H1 (cell line): ENCODE measurements around the gene TEAD4. TPM values are rescaled to one million over a fixed set of nuclear protein-coding genes. Genes with fewer than 3 reads are reported as not detected.

Experiments used
- CTCF ChIA-PET: fragments of 300-600 bp; sonication (Branson Sonifier 250); formaldehyde crosslinking; loops from one replicate; lab custom pipeline; 2021; ENCODE audit not compliant: partially characterized antibody; lab: Charles Lee
- POLR2A ChIA-PET: fragments of 300-600 bp; sonication (Branson Sonifier 250); formaldehyde crosslinking; loops from one replicate; lab custom pipeline; 2021; ENCODE audit warnings: inconsistent platforms; ENCODE audit not compliant: partially characterized antibody; lab: Charles Lee
- DNase-seq, 2 experiments: peaks; one replicate each; pipeline versions ENCODE4 v3.0.0 to v3.0.0-alpha.2; 2010 to 2022; ENCODE audit warnings: low spot score in 2 of 2, low read depth in 1 of 2, mixed read lengths in 1 of 2
- FAIRE-seq: peaks from 2 replicates; lab custom pipeline; 2011; peaks lifted over from hg19 to GRCh38; lab: Jason Lieb, UNC
- H2AFZ ChIP-seq: 2 replicates; pipeline ENCODE4 v1.8.1; 2012; ENCODE audit warnings: low read length, inconsistent platforms
- H2AK5ac ChIP-seq: 2 replicates; pipeline ENCODE4 v1.6.1; 2013; ENCODE audit warnings: low read depth, low read length
- H2BK120ac ChIP-seq: replicated peaks from 2 replicates; pipeline ENCODE3; 2013; ENCODE audit warnings: low read depth, low read length, inconsistent platforms
- H2BK12ac ChIP-seq: 2 replicates; pipeline ENCODE4 v1.6.1; 2013; ENCODE audit warnings: low read depth, low read length
- H2BK15ac ChIP-seq: 2 replicates; pipeline ENCODE4 v1.6.1; 2013; ENCODE audit warnings: low read length
- H2BK20ac ChIP-seq: 2 replicates; pipeline ENCODE4 v1.6.1; 2013; ENCODE audit warnings: low read length
- H2BK5ac ChIP-seq: 2 replicates; pipeline ENCODE4 v1.6.1; 2013; ENCODE audit warnings: low read depth, low read length
- H3K14ac ChIP-seq: 2 replicates; pipeline ENCODE4 v1.6.1; 2013; ENCODE audit warnings: inconsistent platforms; ENCODE audit not compliant: insufficient read length
- H3K18ac ChIP-seq: 2 replicates; pipeline ENCODE4 v1.6.1; 2013; ENCODE audit warnings: low read length; ENCODE audit errors: extremely low read depth
- H3K23ac ChIP-seq: 2 replicates; pipeline ENCODE4 v1.6.1; 2013; ENCODE audit warnings: inconsistent platforms; ENCODE audit not compliant: insufficient read length
- H3K23me2 ChIP-seq: 2 replicates; pipeline ENCODE4 v1.6.1; 2013; ENCODE audit warnings: low read depth, low read length
- H3K27ac ChIP-seq: 2 replicates; pipeline ENCODE4 v1.6.1; 2011; ENCODE audit warnings: low read depth, low read length, inconsistent platforms
- H3K27me3 ChIP-seq, 4 experiments: replicated peaks in 1 of 4; 1 replicate in 1 of 4; 2 replicates in 3 of 4; pipeline versions ENCODE4 v1.6.1 to v1.8.1; 2011 to 2013; ENCODE audit warnings: low read length in 3 of 4, mild to moderate bottlenecking in 3 of 4, inconsistent platforms in 2 of 4, mixed read lengths in 2 of 4, moderate library complexity in 1 of 4; ENCODE audit not compliant: control insufficient read depth in 3 of 4, insufficient read depth in 3 of 4; ENCODE audit errors: extremely low read depth in 1 of 4
- H3K36me3 ChIP-seq, 4 experiments: 2 replicates each; pipeline versions ENCODE4 v1.6.1 to v1.8.1; 2011 to 2013; ENCODE audit warnings: mild to moderate bottlenecking in 4 of 4, low read length in 3 of 4, moderate library complexity in 2 of 4, control low read depth in 1 of 4, inconsistent platforms in 1 of 4; ENCODE audit not compliant: insufficient read depth in 4 of 4, control insufficient read depth in 2 of 4
- H3K4ac ChIP-seq: replicated peaks from 2 replicates; pipeline ENCODE3; 2013; ENCODE audit warnings: low read length, low read depth, mixed read lengths, inconsistent platforms; ENCODE audit not compliant: insufficient read length
- H3K4me1 ChIP-seq, 4 experiments: replicated peaks in 1 of 4; 1 replicate in 1 of 4; 2 replicates in 3 of 4; pipeline versions ENCODE4 v1.6.1 to v1.8.1; 2011 to 2013; ENCODE audit warnings: low read length in 3 of 4, inconsistent platforms in 2 of 4, mixed read lengths in 1 of 4; ENCODE audit not compliant: insufficient read depth in 4 of 4, control insufficient read depth in 3 of 4
- H3K4me2 ChIP-seq, 2 experiments: 2 replicates each; pipeline versions ENCODE4 v1.6.1 to v1.8.1; 2011 to 2013; ENCODE audit warnings: low read depth in 2 of 2, low read length in 2 of 2, control low read depth in 1 of 2, inconsistent platforms in 1 of 2, mild to moderate bottlenecking in 1 of 2; ENCODE audit not compliant: insufficient read depth in 1 of 2
- H3K4me3 ChIP-seq, 4 experiments: fragments of 200-600, 300-600 bp in 1 of 4; sonication (generic), shearing (Covaris generic), sonication (Bioruptor Twin) in 1 of 4; 2 replicates each; pipeline versions ENCODE4 v1.5.1 to v1.8.1; 2011 to 2016; ENCODE audit warnings: low read length in 4 of 4, low read depth in 3 of 4, control low read depth in 2 of 4, inconsistent platforms in 2 of 4, mild to moderate bottlenecking in 2 of 4, mixed read lengths in 1 of 4, moderate library complexity in 1 of 4; ENCODE audit not compliant: insufficient read depth in 2 of 4; ENCODE audit errors: extremely low read depth in 1 of 4
- H3K56ac ChIP-seq: replicated peaks from 2 replicates; pipeline ENCODE3; 2013; ENCODE audit warnings: low read depth, mild to moderate bottlenecking, mixed read lengths, low read length, inconsistent platforms; ENCODE audit not compliant: insufficient read length
- H3K79me1 ChIP-seq: 2 replicates; pipeline ENCODE4 v1.6.1; 2013; ENCODE audit warnings: low read depth, low read length, control low read depth
- H3K79me2 ChIP-seq, 2 experiments: 2 replicates each; pipeline versions ENCODE4 v1.6.1 to v1.8.1; 2012 to 2013; ENCODE audit warnings: low read length in 2 of 2, mild to moderate bottlenecking in 2 of 2, inconsistent platforms in 1 of 2; ENCODE audit not compliant: insufficient read depth in 2 of 2, control insufficient read depth in 1 of 2
- H3K9ac ChIP-seq, 4 experiments: replicated peaks in 1 of 4; 1 replicate in 1 of 4; 2 replicates in 3 of 4; pipeline versions ENCODE4 v1.6.1 to v1.8.1; 2011 to 2013; ENCODE audit warnings: low read depth in 3 of 4, low read length in 3 of 4, control low read depth in 2 of 4, mild to moderate bottlenecking in 2 of 4, moderate library complexity in 2 of 4, inconsistent platforms in 1 of 4; ENCODE audit errors: extremely low read depth in 1 of 4
- H3K9me3 ChIP-seq, 2 experiments: 2 replicates each; pipeline versions ENCODE4 v1.6.1 to v1.8.1; 2012 to 2013; ENCODE audit warnings: mild to moderate bottlenecking in 2 of 2, moderate library complexity in 2 of 2, control low read depth in 1 of 2, inconsistent platforms in 1 of 2, low read depth in 1 of 2, low read length in 1 of 2, mixed read lengths in 1 of 2; ENCODE audit not compliant: insufficient read depth in 2 of 2
- H4K20me1 ChIP-seq, 2 experiments: replicated peaks in 1 of 2; 2 replicates each; pipeline versions ENCODE3 to v1.8.1; 2011 to 2013; ENCODE audit warnings: inconsistent platforms in 2 of 2, low read length in 2 of 2, mild to moderate bottlenecking in 1 of 2; ENCODE audit not compliant: insufficient read depth in 2 of 2, control insufficient read depth in 1 of 2
- H4K5ac ChIP-seq: 2 replicates; pipeline ENCODE4 v1.6.1; 2013; ENCODE audit warnings: low read length, low read depth, mixed read lengths, inconsistent platforms; ENCODE audit not compliant: insufficient read length
- H4K8ac ChIP-seq: 2 replicates; pipeline ENCODE4 v1.8.0; 2013; ENCODE audit warnings: mild to moderate bottlenecking, moderate library complexity, low read length, inconsistent platforms; ENCODE audit not compliant: insufficient read depth; ENCODE audit errors: extremely low read depth
- H4K91ac ChIP-seq: replicated peaks from 2 replicates; pipeline ENCODE3; 2013; ENCODE audit warnings: low read length, mixed read lengths, inconsistent platforms; ENCODE audit not compliant: insufficient read length
- BACH1 ChIP-seq: IDR thresholded peaks from 2 replicates; pipeline ENCODE4 v1.6.1; 2012; ENCODE audit warnings: low read length, improper control_type of control experiment
- JUN ChIP-seq: IDR thresholded peaks from 2 replicates; pipeline ENCODE4 v1.6.1; 2011; ENCODE audit warnings: low read depth, mild to moderate bottlenecking, improper control_type of control experiment, low read length
- SAP30 ChIP-seq: fragments of 300-600 bp; sonication (generic); IDR thresholded peaks from 2 replicates; pipeline ENCODE4 v1.7.1; 2012; ENCODE audit warnings: low read length, moderate library complexity, mild to moderate bottlenecking, inconsistent platforms; ENCODE audit not compliant: insufficient read depth, insufficient replicate concordance
- SP4 ChIP-seq: IDR thresholded peaks from 2 replicates; pipeline ENCODE4 v1.6.1; 2012; ENCODE audit warnings: low read length, inconsistent platforms
- WGBS, 2 experiments: shearing (Covaris generic) in 1 of 2; methylation state at CpG; one replicate each; pipeline versions ENCODE4 v1.1.6 to v1.1.7; 2013 to 2015; ENCODE audit warnings: low lambda C conversion rate in 2 of 2, mixed read lengths in 2 of 2, inconsistent platforms in 1 of 2, low coverage in 1 of 2, missing lambda C conversion rate in 1 of 2; ENCODE audit not compliant: insufficient replicate concordance in 2 of 2, insufficient coverage in 1 of 2, insufficient read length in 1 of 2; ENCODE audit errors: extremely low coverage in 1 of 2, missing lambda C conversion rate in 1 of 2; 5-methylcytosine and 5-hydroxymethylcytosine counted together
- polyA plus RNA-seq, 7 experiments: library from polyadenylated mRNA; depleted of rRNA in 3 of 7; stranded (reverse) in 5 of 7; unstranded in 2 of 7; fragments of >200 nt in 5 of 7; fragments of 200-250 nt in 2 of 7; gene quantifications; 1 replicate in 5 of 7; 2 replicates in 1 of 7; 4 replicates in 1 of 7; pipeline versions ENCODE4 v1.2.1 to v1.2.3, GENCODE V29; 2011 to 2013; ENCODE audit warnings: missing spikeins in 2 of 7, mixed read lengths in 2 of 7
- total RNA-seq: library from RNA; stranded (reverse); fragmentation: NEBNext Ultra II Directional; extraction: Animal tissue kit (Norgen Biotek cat#: 25700); gene quantifications from 2 replicates; pipeline ENCODE4 v1.2.1, GENCODE V29; 2021

TEAD4 gene
- total and polyA plus RNA-seq, 2 of the 8 experiments (the other 6 are each of a cell fraction or from before 2014, with no cell fraction given) = 56.7 to 116 TPM

- H3K79me1 ChIP-seq = 0 out of 2 replicates have a peak, but pooled peaks cover 3% of the 10 kb centered on the region
- no peak overlapping the region for H2BK5ac ChIP-seq
- no peak for DNase-seq
- H3K23ac ChIP-seq = no peak overlapping the region
- peaks cover 8 to 28% (median 18%) of the 10 kb centered on the region in 4 experiments for H3K4me1 ChIP-seq
- H3K23me2 ChIP-seq = peaks cover under 1% of the 10 kb centered on the region; the same call in 1 of the 2 replicates
- no peak overlapping the region for H3K4me2 ChIP-seq
- H3K79me2 ChIP-seq = no peaks in the 10 kb centered on the region
- H3K56ac ChIP-seq = no peak overlapping the region
- no peak overlapping the region for H4K8ac ChIP-seq
- no peaks in the 10 kb centered on the region for H3K9me3 ChIP-seq
- no peak for TF ChIP-seq BACH1
- TF ChIP-seq SAP30 = no peak
- TF ChIP-seq JUN = no peak
- no peak for TF ChIP-seq SP4
- CTCF ChIA-PET = interaction anchor here (1.0 to 1.6 kb wide), 3 partner anchors 9 to 51 kb away, joined by 3 to 6 read pairs (median 3); no protein-coding TSS in a partner anchor
- peaks cover 0 to 13% (median 4%) of the 10 kb centered on the region in 4 experiments; a peak in 3 of 7 replicates for H3K27me3 ChIP-seq
- no peak for FAIRE-seq
- H4K20me1 ChIP-seq = no peaks in the 10 kb centered on the region
- no peak overlapping the region for H4K91ac ChIP-seq
- H3K36me3 ChIP-seq = no peaks in the 10 kb centered on the region
- H3K9ac ChIP-seq = no peak overlapping the region
- no peak overlapping the region for H3K27ac ChIP-seq
- no peak overlapping the region for H2BK20ac ChIP-seq
- H3K4ac ChIP-seq = no peak overlapping the region
- POLR2A ChIA-PET = no interaction called here
- no peak overlapping the region for H4K5ac ChIP-seq
- no peak overlapping the region for H3K4me3 ChIP-seq
- no peak overlapping the region for H3K18ac ChIP-seq
- H2BK12ac ChIP-seq = no peak overlapping the region
- H2AFZ ChIP-seq = no peak overlapping the region
- no peak overlapping the region for H2BK120ac ChIP-seq
- WGBS, 2 experiments = 80% methylated on average over 7 of the region's 7 CpGs; no CpG with 5 or more reads in 1 of the 2 experiments
- no peak overlapping the region for H2BK15ac ChIP-seq
- no peak overlapping the region for H3K14ac ChIP-seq
- peak overlapping the region; percentile 45; the same call in 1 of the 2 replicates for H2AK5ac ChIP-seq
Measured at GRCh38 chr12:3081886-3082285, 122.7 kb downstream of the TEAD4 start.
